HT-29 (cell line): ENCODE measurements around the gene CD19. TPM values are rescaled to one million over a fixed set of nuclear protein-coding genes. Genes with fewer than 3 reads are reported as not detected.
"Not testable (repeated sequence)": the region's sequence is repeated elsewhere in the genome, so short reads cannot be mapped to it uniquely, and the experiment has no call there.

Experiments used
- DNase-seq: peaks from one replicate; pipeline ENCODE4 v3.0.0-alpha.2; 2015; ENCODE audit warnings: low spot score
- total RNA-seq: library from RNA; depleted of rRNA; stranded (reverse); fragments of >200 nt; shearing (Covaris generic); gene quantifications from 2 replicates; pipeline ENCODE4 v1.2.3, GENCODE V29; 2014

Gene CD19
- total RNA-seq, 1 experiment from 2014 or later = not detected

DNA sequence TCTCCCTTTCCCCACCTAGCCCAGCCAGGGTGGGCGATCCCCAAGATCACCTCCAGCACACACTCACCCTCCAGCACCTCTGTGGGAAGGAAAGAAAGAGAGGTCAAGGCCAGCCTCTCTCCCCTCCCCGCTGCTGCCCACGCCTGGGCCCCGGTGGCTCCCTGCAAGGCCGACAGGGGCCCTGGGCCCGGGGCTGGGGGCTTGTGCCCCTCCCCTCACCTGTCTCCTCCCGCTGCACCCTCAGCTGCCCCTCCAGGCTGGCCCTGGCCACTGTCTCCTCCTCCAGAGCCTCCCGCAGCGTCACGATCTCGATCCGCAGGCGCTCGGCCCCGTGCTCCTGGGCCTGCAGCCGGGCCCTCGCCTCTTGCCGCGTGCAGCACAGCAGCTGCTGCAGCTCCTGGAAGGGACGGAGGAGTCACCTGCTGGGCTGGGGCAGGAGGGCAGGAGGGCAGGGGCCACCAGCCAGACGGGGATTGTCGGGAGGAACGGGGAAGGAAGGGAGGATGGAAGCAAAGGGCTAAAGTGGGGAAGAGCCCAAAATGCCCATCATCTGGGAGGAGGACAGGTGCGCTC is 25.9 kb upstream of the CD19 start:
- no peak for DNase-seq

DNA sequence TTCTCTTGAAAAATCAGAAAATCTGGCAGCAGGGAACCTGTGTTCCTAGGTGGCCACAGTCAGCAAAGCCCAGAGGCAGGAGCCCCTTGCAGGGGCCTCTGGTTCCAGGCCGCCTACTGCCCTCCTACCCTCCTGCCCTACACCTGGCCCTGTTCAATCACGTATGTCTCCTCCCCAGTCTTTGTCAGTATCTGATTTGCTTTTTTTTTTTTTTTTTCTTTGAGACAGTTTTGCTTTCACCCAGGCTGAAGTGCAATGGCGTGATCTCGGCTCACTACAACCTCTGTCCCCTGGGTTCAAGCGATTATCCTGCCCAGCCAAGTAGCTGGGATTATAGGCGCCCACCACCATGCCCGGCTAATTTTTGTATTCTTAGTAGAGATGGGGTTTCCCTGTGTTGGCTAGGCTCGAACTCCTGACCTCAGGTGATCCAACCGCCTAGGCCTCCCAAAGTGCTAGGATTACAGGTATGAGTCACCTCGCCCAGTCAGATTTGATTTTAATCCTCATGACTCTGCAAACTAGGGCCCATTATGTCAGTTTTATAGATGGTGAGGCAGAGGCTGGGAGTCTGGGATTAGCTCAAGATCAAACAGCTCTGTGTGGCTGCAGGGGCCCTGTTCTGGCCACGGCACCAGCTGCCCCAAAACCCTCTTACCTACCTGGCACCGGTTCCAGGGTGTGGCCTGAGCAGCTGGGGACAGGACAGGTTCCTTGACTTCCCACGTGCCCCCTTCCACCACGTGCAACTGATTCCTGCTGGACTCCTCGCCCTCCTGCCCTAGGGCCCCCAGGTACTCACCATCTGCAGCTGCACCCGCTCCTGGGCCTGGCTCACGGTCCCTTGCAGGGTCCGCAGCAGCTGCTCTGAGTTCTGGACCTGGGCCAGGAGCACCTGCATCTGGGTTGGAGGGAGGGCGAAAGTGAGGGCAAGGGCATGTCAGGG is 21.4 kb upstream of the CD19 start:
- DNase-seq = no peak

DNA sequence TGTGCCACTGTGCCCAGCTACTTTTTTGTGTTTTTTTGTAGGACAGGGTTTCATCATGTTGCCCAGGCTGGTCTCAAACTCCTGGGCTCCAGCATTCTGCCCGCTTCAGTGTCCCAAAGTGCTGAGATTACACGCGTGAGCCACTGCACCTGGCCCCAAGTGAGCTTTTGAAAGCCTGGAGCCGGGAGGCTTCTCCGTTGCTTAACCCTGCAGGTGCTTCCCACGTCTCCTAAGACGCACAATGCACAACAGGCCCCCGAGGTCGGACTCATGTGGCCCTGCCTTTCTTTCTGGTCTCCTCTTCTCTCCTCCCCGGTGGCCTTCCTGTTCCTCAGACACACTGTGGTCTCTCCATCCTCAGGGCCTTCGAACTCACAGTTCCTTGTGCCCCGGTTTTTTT is 19.2 kb upstream of the CD19 start:
- no peak for DNase-seq

DNA sequence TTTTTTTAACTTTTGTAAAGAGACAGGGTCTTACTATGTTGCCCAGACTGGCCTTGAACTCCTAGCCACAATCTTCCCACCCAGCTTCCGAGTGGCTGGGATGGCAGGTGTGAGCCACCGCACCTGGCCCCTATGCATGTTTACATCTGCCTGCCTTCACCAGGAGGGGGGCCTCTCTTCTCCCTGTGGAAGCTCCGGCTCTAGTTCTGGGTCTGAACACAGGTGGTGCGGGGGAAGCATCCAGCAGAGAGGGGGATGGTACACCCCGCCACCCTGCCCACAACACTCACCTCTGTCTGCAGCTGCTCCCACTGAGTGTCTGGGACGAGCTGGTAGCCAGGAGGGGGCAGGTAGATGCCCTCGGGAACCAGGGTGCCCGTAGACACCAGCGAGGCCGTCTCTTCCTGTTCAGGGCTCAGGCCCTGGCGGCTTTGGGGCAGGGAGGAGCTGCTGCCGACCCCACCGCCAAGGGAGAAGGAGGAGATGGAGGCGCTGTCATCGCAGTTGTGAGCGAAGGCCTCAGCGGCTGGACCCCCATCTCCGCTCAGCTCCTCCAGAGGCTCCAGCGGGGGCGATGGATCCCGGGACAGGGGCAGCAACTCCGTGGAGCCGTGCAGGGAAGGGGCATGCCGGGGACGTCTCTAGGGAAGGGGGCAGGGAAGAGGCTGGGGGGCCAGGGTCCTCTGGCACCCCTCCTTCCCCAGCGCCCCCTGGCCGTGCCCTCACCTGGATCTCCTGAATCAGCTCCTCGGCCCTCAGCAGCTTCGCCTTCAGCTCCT is 17.6 kb upstream of the CD19 start:
- DNase-seq = no peak

DNA sequence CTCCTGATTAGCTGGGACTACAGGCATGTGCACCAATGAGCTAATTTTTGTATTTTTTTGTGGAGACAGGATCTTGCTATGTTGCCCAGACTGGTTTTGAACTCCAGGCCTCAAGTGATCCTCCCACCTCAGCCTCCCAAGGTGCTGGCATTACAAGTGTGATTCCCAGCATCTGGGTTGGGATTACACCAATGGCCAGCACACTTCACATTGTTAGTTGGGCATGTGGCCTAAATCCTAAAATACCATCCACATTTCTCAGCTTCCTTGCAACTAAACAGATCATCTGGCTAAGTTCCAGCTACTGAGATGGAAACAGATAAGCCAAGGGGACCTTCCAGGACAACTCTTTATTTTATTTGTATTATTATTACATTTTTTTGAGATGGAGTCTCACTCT is 16.6 kb upstream of the CD19 start:
- no peak for DNase-seq

DNA sequence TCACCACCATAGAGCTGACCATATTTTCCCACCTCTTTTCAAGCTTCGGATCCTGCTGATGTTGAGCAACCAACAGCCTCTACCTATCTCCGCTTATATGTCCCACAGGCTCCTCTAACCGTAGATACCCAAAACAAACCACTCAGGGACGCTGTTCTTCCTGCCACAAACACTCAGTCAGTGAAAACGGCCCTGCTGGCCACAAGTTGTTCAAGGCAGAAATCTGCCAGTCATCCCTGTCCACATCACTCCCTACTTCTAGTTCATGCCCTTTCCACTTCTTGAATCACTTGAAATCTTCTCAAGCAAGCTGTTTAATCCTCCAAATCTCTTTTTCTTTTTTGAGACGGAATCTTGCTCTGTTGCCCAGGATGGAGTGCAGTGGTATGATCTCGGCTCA is 14.7 kb upstream of the CD19 start:
- no peak for DNase-seq

DNA sequence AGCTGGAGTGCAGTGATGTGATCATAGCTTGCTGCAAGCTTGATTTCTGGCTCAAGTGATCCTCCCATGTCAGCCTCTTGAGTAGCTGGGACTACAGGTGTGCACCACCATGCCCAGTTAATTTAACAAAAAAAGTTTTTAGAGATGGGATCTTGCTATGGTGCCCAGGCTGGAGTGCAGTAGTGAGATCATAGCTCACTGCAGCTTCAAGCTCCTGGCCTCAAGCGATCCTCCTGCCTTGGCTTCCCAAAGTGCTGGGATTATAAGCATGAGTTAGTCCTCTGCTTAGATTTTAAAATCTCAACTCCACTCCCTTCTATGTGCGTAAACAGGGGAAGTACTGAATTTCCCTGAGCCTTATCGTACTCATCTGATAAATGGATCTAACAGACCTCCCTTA is 13.1 kb upstream of the CD19 start:
- DNase-seq = no peak

DNA sequence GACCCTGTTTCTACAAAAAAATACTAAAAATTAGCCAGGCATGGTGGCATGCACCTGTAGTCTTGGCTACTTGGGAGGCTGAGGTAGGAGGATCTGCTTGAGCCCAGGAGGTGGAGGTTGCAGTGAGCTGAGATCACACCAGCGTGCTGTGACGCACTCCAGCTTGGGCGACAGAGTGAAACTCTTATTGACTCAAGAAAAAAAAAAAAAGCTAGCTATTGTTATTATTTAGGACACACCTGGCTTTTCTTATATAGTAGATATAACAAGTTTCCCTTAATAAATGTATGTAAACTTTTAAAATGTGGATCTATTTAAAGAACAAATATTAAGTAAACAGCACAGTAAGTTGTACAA is 8.6 kb upstream of the CD19 start:
- DNase-seq = no peak

DNA sequence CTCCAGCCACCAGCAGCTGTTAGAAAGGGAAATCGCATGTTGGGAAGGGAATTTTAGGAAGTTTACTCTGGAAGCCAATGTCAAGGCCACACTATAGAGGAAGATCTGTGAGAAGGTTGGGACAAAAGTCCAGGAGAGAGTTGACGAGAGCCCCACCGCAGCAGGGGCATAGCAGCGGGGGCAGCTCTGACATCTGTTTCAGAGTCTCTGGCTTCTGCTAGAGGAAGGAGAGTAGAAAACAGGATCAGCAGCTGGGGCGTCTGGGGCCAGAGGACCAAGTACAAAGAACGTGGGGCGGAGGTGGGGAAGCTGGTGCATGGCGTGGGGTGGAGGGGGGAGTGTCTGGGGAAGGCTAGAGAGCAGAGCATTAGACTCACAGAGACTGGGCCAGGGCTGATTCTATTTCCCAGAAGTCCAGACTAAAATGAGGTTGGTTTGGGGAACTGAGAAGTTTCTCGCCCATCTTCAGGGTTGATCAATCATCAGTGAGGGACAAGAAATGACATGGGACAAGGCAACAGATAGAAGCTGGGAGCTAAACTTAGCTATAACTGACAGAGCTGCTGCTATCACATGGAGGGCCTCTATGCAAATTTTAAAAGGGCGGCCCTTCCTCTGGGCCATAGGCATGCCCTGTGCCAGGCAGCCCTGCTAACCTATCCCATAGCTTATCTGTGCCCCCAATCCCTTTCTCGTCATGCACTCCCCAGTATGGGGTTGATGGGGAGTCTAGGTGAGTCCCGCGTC is 7.9 kb upstream of the CD19 start:
- DNase-seq = no peak

DNA sequence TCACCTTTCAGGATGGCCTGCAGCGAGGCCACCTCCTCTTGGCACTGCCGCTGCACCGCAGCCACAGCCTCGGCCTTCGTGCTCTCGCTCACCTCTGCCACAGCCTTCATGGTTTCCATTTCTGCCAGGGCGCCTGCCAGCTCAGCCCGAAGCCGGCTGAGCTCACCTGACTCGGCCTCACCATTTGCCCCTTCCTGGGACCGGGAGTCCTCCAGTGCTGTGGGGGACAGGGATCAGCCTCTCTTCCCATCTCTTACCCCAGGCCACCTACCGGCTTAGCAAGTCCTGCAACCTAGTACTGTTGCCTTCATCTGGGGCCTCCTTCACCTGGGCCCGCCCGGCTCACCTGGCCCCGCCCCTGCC is 7.4 kb upstream of the CD19 start:
- DNase-seq = no peak

DNA sequence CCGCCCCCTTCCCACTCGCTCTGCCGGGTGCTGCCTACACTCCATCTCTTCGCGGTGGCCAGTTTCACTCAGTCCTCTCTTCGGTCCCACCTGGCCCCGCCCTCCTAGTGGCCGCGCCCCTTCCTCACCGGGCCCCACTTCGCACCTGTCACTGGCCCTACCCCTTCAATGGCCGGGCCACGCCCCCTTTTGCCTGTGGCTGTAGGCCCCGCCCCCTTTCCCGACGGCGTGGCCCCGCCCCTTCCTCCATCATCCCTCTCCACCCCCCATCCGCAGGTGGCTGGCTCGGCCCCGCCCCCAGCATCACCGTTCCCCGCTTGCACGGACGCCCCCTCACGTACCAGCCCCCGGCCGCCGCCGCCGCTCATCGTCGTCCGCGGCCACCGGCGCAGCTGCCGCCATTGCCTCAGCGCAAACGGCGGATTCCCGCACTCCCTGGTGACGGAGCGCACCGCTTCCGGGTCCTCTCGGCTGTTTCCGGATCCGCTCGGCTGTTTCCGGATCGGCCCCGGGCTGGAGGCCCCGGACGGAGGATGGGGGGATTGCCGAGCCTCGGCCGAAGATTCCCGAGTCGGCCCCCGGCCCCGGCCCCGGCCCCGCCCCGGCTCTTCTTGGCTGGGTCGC is 6.9 kb upstream of the CD19 start, which contains the start of gene RABEP2:
Gene RABEP2 (minus strand): TSS at position 477 of the 624 bp plus-strand sequence. CDS start 75 bp downstream, at position 402.
- DNase-seq = peak; percentile 99

DNA sequence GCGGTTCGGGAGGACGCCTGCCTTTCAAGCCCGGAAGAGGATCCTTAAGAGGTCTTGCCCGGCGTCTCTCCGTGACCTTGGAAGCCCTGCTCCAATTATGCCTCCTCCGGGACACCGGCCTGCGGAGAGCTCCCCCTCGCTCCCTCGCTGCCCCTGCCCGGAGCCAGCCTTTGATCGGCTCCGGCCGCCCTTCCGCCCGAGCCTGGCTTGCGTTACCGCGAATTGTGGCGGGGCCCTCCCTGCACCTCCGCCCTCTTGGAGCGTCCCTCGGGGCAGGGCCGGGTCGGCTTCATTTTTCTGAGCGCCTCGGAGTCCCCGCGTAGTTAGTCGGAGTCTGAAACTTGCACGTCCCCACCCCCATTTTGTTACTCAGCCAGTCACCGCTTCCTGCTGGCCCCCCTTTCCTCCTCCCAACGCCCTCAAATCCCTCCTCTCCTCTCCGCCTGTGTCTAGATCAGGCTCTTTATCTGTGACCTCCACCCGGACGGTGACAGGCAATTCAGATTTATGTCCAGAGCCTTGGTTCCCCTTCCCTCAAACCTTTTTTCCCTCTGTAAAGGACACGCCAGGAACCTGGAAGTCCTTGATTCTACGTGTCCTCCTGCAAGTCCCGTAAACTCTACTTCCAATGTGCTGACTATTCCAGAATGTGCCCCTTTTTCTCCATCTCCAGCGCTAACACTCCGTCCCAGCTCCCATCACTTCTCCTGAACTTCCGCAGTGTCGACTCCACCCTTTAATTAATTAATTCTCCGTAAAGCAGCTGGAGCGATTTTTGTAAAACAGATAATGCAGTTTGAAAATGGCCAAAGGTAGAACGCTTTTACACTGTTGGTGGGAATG is 6.2 kb upstream of the CD19 start:
- DNase-seq = no peak

DNA sequence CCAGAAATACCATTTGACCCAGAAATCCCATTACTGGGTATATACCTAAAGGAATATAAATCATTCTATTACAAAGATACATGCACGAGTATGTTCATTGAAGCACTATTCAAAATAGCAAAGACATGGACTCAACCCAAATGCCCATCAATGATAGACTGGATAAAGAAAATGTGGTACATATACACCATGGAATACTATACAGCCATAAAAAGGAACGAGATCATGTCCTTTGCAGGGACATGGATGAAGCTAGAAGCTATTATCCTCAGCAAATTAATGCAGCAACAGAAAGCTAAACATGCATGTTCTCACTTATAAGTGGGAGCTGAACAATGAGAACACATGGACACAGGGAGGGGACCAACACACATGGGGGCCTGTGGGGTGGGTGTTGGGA is 5.5 kb upstream of the CD19 start:
- not testable (repeated sequence) for DNase-seq

DNA sequence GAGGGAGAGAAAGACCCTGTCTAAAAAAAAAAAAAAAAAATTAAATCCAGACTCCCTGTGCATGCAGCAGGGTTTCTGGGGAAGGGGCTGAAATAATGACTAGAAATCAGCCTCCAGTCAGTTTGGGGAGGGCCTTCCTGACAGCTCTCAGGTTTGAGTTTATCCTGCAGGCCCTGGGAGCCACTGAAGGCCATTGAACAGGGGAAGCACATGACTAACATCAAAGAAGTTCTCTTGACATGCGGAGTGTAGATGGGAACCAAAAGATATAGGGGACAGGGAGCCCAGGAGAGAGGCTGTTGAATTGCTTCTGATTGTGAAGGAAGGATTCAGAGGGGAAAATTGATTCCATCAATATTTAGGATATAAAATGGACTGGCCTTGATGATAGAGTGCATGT is 4.0 kb upstream of the CD19 start:
- DNase-seq = no peak

DNA sequence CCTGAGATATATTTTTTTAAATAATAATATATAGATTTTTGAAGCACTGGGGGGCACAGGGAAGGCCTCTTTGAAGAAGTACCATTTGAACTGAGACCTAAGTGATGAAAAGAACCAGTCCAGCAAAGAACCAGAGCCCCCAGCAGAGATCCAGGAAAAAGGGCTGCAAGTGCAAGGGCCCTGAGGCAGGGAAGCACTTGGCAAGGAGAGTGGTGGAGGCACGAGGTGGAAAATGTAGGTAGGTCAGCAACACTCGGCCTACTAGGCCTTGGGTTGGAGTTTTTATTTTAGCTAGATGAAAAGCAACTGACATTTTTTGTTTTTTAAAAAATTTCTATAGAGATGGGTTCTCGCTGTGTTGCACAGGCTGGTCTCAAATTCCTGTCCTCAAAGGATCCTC is 1.6 kb upstream of the CD19 start:
- no peak for DNase-seq

DNA sequence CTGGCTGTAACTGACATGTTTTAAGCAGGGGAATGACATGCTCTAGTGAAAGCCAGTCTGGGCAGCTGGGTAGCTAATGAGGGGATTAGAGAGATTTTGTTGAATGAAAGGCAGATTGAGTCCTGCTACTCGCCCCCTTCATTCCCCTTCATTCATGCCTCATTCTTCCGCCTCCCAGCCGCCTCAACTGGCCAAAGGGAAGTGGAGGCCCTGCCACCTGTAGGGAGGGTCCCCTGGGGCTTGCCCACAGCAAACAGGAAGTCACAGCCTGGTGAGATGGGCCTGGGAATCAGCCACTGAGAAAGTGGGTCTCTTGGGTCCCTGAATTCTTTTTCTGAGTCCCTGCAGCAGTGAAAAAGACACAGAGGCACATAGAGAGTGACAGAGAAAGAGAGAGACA is 1.1 kb upstream of the CD19 start:
- no peak for DNase-seq

DNA sequence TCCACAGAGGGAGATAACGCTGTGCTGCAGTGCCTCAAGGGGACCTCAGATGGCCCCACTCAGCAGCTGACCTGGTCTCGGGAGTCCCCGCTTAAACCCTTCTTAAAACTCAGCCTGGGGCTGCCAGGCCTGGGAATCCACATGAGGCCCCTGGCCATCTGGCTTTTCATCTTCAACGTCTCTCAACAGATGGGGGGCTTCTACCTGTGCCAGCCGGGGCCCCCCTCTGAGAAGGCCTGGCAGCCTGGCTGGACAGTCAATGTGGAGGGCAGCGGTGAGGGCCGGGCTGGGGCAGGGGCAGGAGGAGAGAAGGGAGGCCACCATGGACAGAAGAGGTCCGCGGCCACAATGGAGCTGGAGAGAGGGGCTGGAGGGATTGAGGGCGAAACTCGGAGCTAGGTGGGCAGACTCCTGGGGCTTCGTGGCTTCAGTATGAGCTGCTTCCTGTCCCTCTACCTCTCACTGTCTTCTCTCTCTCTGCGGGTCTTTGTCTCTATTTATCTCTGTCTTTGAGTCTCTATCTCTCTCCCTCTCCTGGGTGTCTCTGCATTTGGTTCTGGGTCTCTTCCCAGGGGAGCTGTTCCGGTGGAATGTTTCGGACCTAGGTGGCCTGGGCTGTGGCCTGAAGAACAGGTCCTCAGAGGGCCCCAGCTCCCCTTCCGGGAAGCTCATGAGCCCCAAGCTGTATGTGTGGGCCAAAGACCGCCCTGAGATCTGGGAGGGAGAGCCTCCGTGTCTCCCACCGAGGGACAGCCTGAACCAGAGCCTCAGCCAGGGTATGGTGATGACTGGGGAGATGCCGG is 769 bp downstream of the CD19 start:
- DNase-seq = no peak

DNA sequence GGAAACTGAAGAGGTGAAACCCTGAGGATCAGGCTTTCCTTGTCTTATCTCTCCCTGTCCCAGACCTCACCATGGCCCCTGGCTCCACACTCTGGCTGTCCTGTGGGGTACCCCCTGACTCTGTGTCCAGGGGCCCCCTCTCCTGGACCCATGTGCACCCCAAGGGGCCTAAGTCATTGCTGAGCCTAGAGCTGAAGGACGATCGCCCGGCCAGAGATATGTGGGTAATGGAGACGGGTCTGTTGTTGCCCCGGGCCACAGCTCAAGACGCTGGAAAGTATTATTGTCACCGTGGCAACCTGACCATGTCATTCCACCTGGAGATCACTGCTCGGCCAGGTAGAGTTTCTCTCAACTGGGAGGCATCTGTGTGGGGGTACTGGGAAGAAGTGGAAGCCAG is 1.4 kb downstream of the CD19 start:
- DNase-seq = no peak

DNA sequence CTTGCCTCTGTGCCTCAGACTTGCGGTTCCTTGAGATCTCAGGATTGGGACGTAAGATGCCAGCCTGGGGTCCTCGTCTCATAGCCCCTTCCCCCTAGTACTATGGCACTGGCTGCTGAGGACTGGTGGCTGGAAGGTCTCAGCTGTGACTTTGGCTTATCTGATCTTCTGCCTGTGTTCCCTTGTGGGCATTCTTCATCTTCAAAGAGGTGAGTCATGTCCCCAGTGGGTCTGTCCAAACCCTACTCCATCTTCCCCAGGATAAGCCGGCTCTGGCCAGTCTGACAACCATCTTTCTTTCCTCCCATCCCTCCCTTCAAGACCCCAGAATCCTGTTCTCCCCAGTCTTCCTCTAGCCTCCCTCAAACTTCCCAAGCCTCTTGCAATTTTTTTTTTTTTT is 3.6 kb downstream of the CD19 start:
- DNase-seq = no peak
